Caco-2 (cell line): Measurements from ENCODE around the gene INO80D. TPM values are rescaled to one million over a fixed set of nuclear protein-coding genes. Genes with fewer than 3 reads are reported as not detected.

ENCODE experiments used
- BruUV-seq: library from RNA; stranded (reverse); fragments of 400-500 nt; replicated peaks from 2 replicates; lab custom pipeline; 2021; lab: Mats Ljungman, UMichigan
- CTCF ChIA-PET: fragments of 300-600 bp; sonication (Branson Sonifier 250); formaldehyde crosslinking; loops from one replicate; lab custom pipeline; 2022; ENCODE audit warnings: antibody characterized with exemption; lab: Charles Lee
- POLR2A ChIA-PET: fragments of 300-600 bp; sonication (Branson Sonifier 250); formaldehyde crosslinking; loops from one replicate; lab custom pipeline; 2022; ENCODE audit warnings: antibody characterized with exemption; lab: Charles Lee
- DNase-seq, 2 experiments: peaks; one replicate each; pipeline versions ENCODE4 v3.0.0 to v3.0.0-alpha.2; 2020 to 2022
- H3K27me3 ChIP-seq: replicated peaks from 2 replicates; pipeline ENCODE4 v1.6.0; 2011; ENCODE audit warnings: low read length; ENCODE audit not compliant: control insufficient read depth, insufficient read depth
- H3K36me3 ChIP-seq: 2 replicates; pipeline ENCODE4 v1.5.1; 2011; ENCODE audit warnings: low read length; ENCODE audit not compliant: control insufficient read depth, insufficient read depth
- H3K4me1 ChIP-seq: fragments of 250-450 bp; sonication (Bioruptor Pico); 2 replicates; pipeline ENCODE4 v1.5.1; 2020; ENCODE audit warnings: mild to moderate bottlenecking
- H3K4me3 ChIP-seq: 2 replicates; pipeline ENCODE4 v1.5.1; 2011; ENCODE audit warnings: low read depth, mild to moderate bottlenecking, control low read depth, low read length
- H3K9me3 ChIP-seq: fragments of 250-450 bp; sonication (Bioruptor Pico); 2 replicates; pipeline ENCODE4 v1.5.1; 2020; ENCODE audit warnings: mild to moderate bottlenecking, moderate library complexity
- H3K27ac Mint-ChIP-seq: one replicate; pipeline ENCODE4 v1.8.0; 2022; ENCODE audit warnings: mixed read lengths; ENCODE audit not compliant: unreplicated experiment
- H3K27me3 Mint-ChIP-seq: one replicate; pipeline ENCODE4 v1.8.0; 2022; ENCODE audit warnings: mixed read lengths; ENCODE audit not compliant: insufficient read depth, unreplicated experiment
- H3K36me3 Mint-ChIP-seq: one replicate; pipeline ENCODE4 v1.8.0; 2022; ENCODE audit warnings: mild to moderate bottlenecking, mixed read lengths; ENCODE audit not compliant: insufficient read depth, unreplicated experiment
- H3K4me1 Mint-ChIP-seq: one replicate; pipeline ENCODE4 v1.8.0; 2022; ENCODE audit warnings: low read depth, mixed read lengths; ENCODE audit not compliant: unreplicated experiment
- H3K4me3 Mint-ChIP-seq: one replicate; pipeline ENCODE4 v1.8.0; 2022; ENCODE audit warnings: mild to moderate bottlenecking, moderate library complexity, mixed read lengths; ENCODE audit not compliant: unreplicated experiment
- H3K9me3 Mint-ChIP-seq: one replicate; pipeline ENCODE4 v1.8.0; 2022; ENCODE audit warnings: mixed read lengths; ENCODE audit not compliant: unreplicated experiment
- CTCF ChIP-seq, 2 experiments: fragments of 200-600 bp in 1 of 2; IDR thresholded peaks; 1 replicate in 1 of 2; 2 replicates in 1 of 2; pipeline versions ENCODE4 v1.5.1 to v1.8.0; 2011 to 2022; ENCODE audit warnings: antibody characterized with exemption in 1 of 2, control low read depth in 1 of 2, inconsistent platforms in 1 of 2, low read depth in 1 of 2, low read length in 1 of 2, mild to moderate bottlenecking in 1 of 2, moderate library complexity in 1 of 2; ENCODE audit not compliant: insufficient read depth in 1 of 2, severe bottlenecking in 1 of 2, unreplicated experiment in 1 of 2
- intact Hi-C: fragments of 100-400 bp; cut with micrococcal nuclease; formaldehyde crosslinking; loops from one replicate; pipeline ENCODE4 v1.10.0; 2022; ENCODE audit not compliant: unreplicated experiment
- total RNA-seq: library from RNA; stranded (reverse); gene quantifications from 2 replicates; pipeline ENCODE4 v1.2.3, GENCODE V29; 2022

Gene INO80D
- total RNA-seq, 1 experiment from 2014 or later, result 19.8 TPM

GRCh38 chr2:205959521-205959920, 126.5 kb downstream of the INO80D start:
- Histone ChIP-seq H3K4me3 (no peak overlapping the region), H3K36me3 (no peaks in the 10 kb centered on the region), H3K9me3 (no peaks in the 10 kb centered on the region), H3K4me1 (no peaks in the 10 kb centered on the region), H3K27me3 (no peaks in the 10 kb centered on the region)
- ChIA-PET CTCF (no interaction called here), POLR2A (no interaction called here)
- Mint-ChIP-seq H3K27ac (no peak overlapping the region), H3K27me3 (no peaks in the 10 kb centered on the region), H3K36me3 (no peaks in the 10 kb centered on the region), H3K9me3 (no peaks in the 10 kb centered on the region), H3K4me3 (no peak overlapping the region), H3K4me1 (no peaks in the 10 kb centered on the region)
- DNase-seq, result no peak
- intact Hi-C loops, result no loop called here
- BruUV-seq, result no TSS peak
- TF ChIP-seq CTCF (IDR thresholded peaks at IDR 0.05; ENCODE audit: insufficient read depth in 1 of 2, low read depth in 1 of 2, low read length in 1 of 2, severe bottlenecking in 1 of 2, unreplicated experiment in 1 of 2), result no peak

GRCh38 chr2:205957452-205958154, 128.4 kb downstream of the INO80D start:
- Mint-ChIP-seq H3K4me3 (no peak overlapping the region), H3K9me3 (peaks cover 7% of the 10 kb centered on the region), H3K4me1 (no peaks in the 10 kb centered on the region), H3K27me3 (no peaks in the 10 kb centered on the region), H3K36me3 (no peaks in the 10 kb centered on the region), H3K27ac (peak overlapping the region; percentile 6)
- Histone ChIP-seq H3K27me3 (no peaks in the 10 kb centered on the region), H3K9me3 (no peaks in the 10 kb centered on the region), H3K36me3 (no peaks in the 10 kb centered on the region), H3K4me1 (no peaks in the 10 kb centered on the region), H3K4me3 (no peak overlapping the region)
- intact Hi-C loops, result no loop called here
- DNase-seq, result no peak
- no TSS peak for BruUV-seq
- ChIA-PET CTCF (no interaction called here), POLR2A (no interaction called here)
- no peak for TF ChIP-seq CTCF (IDR thresholded peaks at IDR 0.05; ENCODE audit: insufficient read depth in 1 of 2, low read depth in 1 of 2, low read length in 1 of 2, severe bottlenecking in 1 of 2, unreplicated experiment in 1 of 2)

GRCh38 chr2:205954707-205955106, 131.3 kb downstream of the INO80D start:
- Histone ChIP-seq H3K4me1 (no peaks in the 10 kb centered on the region), H3K27me3 (no peaks in the 10 kb centered on the region), H3K4me3 (no peak overlapping the region), H3K9me3 (no peaks in the 10 kb centered on the region), H3K36me3 (no peaks in the 10 kb centered on the region)
- no peaks in the 10 kb centered on the region for H3K36me3 Mint-ChIP-seq
- H3K4me1 Mint-ChIP-seq, result no peaks in the 10 kb centered on the region
- H3K27ac Mint-ChIP-seq, result no peak overlapping the region
- POLR2A ChIA-PET, result no interaction called here
- no peak for TF ChIP-seq CTCF (IDR thresholded peaks at IDR 0.05; ENCODE audit: insufficient read depth in 1 of 2, low read depth in 1 of 2, low read length in 1 of 2, severe bottlenecking in 1 of 2, unreplicated experiment in 1 of 2)
- intact Hi-C loops, result no loop called here
- no peak overlapping the region for H3K4me3 Mint-ChIP-seq
- CTCF ChIA-PET, result interaction anchor here (0.6 to 0.7 kb wide), 3 partner anchors 20 to 258 kb away, joined by 3 to 4 read pairs (median 4); partner anchors contain the start of gene INO80D
- no peaks in the 10 kb centered on the region for H3K27me3 Mint-ChIP-seq
- no TSS peak for BruUV-seq
- no peak for DNase-seq
- peaks cover 24% of the 10 kb centered on the region for H3K9me3 Mint-ChIP-seq
